Retina (tissue), 1 donor: ENCODE results near the gene MEIS1.

Source experiments
- DNase-seq: peaks from one replicate; pipeline ENCODE4 v3.0.0-alpha.2; 2016

MEIS1 gene

GRCh38 chr2:66539452-66539851, 104.5 kb downstream of the MEIS1 start:
- no peak for DNase-seq

GRCh38 chr2:66541646-66542045, 106.7 kb downstream of the MEIS1 start:
- DNase-seq = no peak

- DNase-seq = no peak
Observed at GRCh38 chr2:66543257-66543767, 108.4 kb downstream of the MEIS1 start.

GRCh38 chr2:66544258-66544657, 109.3 kb downstream of the MEIS1 start:
- DNase-seq = no peak

GRCh38 chr2:66545258-66545657, 110.3 kb downstream of the MEIS1 start:
- no peak for DNase-seq

- no peak for DNase-seq
Observed at GRCh38 chr2:66547118-66547517, 112.2 kb downstream of the MEIS1 start.

- no peak for DNase-seq
Observed at GRCh38 chr2:66547887-66548286, 113.0 kb downstream of the MEIS1 start.

- DNase-seq = no peak
Observed at GRCh38 chr2:66548422-66548821, 113.5 kb downstream of the MEIS1 start.

GRCh38 chr2:66550826-66551225, 115.9 kb downstream of the MEIS1 start:
- DNase-seq = no peak

GRCh38 chr2:66553370-66553769, 118.4 kb downstream of the MEIS1 start:
- DNase-seq = no peak

GRCh38 chr2:66555091-66555490, 120.2 kb downstream of the MEIS1 start:
- peak; percentile 69 for DNase-seq

- DNase-seq = peak; percentile 73
Observed at GRCh38 chr2:66555501-66556324, 120.8 kb downstream of the MEIS1 start.

GRCh38 chr2:66559672-66560071, 124.7 kb downstream of the MEIS1 start:
- DNase-seq = no peak

- DNase-seq = no peak
Observed at GRCh38 chr2:66560683-66561082, 125.8 kb downstream of the MEIS1 start.

- DNase-seq = peak; percentile 49
Observed at GRCh38 chr2:66561645-66562303, 126.8 kb downstream of the MEIS1 start.

- no peak for DNase-seq
Observed at GRCh38 chr2:66562304-66562685, 127.4 kb downstream of the MEIS1 start.

- DNase-seq = no peak
Observed at GRCh38 chr2:66563473-66563872, 128.5 kb downstream of the MEIS1 start.

GRCh38 chr2:66565291-66565690, 130.4 kb downstream of the MEIS1 start:
- DNase-seq = no peak

GRCh38 chr2:66566726-66567399, 131.9 kb downstream of the MEIS1 start:
- peak; percentile 41 for DNase-seq

GRCh38 chr2:66567729-66568128, 132.8 kb downstream of the MEIS1 start:
- no peak for DNase-seq

- DNase-seq = no peak
Observed at GRCh38 chr2:66568650-66569300, 133.8 kb downstream of the MEIS1 start.

GRCh38 chr2:66569321-66569851, 134.5 kb downstream of the MEIS1 start:
- peak; percentile 83 for DNase-seq

GRCh38 chr2:66569974-66570373, 135.0 kb downstream of the MEIS1 start:
- no peak for DNase-seq
